Mesendoderm (in vitro differentiated cells): ENCODE measurements around the gene DUSP6.

Source experiments
- DNase-seq: peaks from one replicate; pipeline ENCODE4 v3.0.0; 2013
- H2AK5ac ChIP-seq: 2 replicates; pipeline ENCODE4 v1.6.1; 2013; ENCODE audit warnings: low read length, inconsistent platforms
- H2BK120ac ChIP-seq: 2 replicates; pipeline ENCODE4 v1.6.1; 2013; ENCODE audit warnings: low read depth, mild to moderate bottlenecking, low read length, moderate library complexity, mixed read lengths
- H2BK15ac ChIP-seq: replicated peaks from 2 replicates; pipeline ENCODE4 v1.6.1; 2013; ENCODE audit warnings: low read depth, mild to moderate bottlenecking, moderate library complexity
- H2BK5ac ChIP-seq: 2 replicates; pipeline ENCODE4 v1.6.1; 2013; ENCODE audit warnings: low read length, inconsistent platforms
- H3K18ac ChIP-seq: 2 replicates; pipeline ENCODE4 v1.6.1; 2013; ENCODE audit warnings: mild to moderate bottlenecking, low read length, mixed read lengths
- H3K23ac ChIP-seq: one replicate; pipeline ENCODE4 v1.6.1; 2013; ENCODE audit warnings: low read length
- H3K27ac ChIP-seq: 2 replicates; pipeline ENCODE4 v1.5.1; 2013; ENCODE audit warnings: low read depth, mild to moderate bottlenecking, inconsistent platforms, low read length, moderate library complexity
- H3K27me3 ChIP-seq: 2 replicates; pipeline ENCODE4 v1.6.1; 2013; ENCODE audit warnings: low read length, control low read depth, mild to moderate bottlenecking, inconsistent platforms; ENCODE audit not compliant: insufficient read depth, poor library complexity
- H3K36me3 ChIP-seq: 2 replicates; pipeline ENCODE4 v1.6.1; 2013; ENCODE audit warnings: low read length, inconsistent platforms; ENCODE audit not compliant: control insufficient read depth, insufficient read depth
- H3K4ac ChIP-seq: one replicate; pipeline ENCODE4 v1.6.1; 2013; ENCODE audit warnings: low read depth, mild to moderate bottlenecking, low read length, moderate library complexity
- H3K4me1 ChIP-seq: 2 replicates; pipeline ENCODE4 v1.6.1; 2013; ENCODE audit warnings: low read depth, low read length, inconsistent platforms; ENCODE audit not compliant: control insufficient read depth
- H3K4me2 ChIP-seq: 2 replicates; pipeline ENCODE4 v1.6.1; 2013; ENCODE audit warnings: low read length
- H3K4me3 ChIP-seq: 2 replicates; pipeline ENCODE4 v1.5.1; 2013; ENCODE audit warnings: mild to moderate bottlenecking, low read length
- H3K56ac ChIP-seq: one replicate; pipeline ENCODE4 v1.6.1; 2013; ENCODE audit warnings: low read length
- H3K79me1 ChIP-seq: 2 replicates; pipeline ENCODE4 v1.6.1; 2013; ENCODE audit warnings: low read length, inconsistent platforms
- H3K79me2 ChIP-seq: 2 replicates; pipeline ENCODE4 v1.6.1; 2013; ENCODE audit warnings: mild to moderate bottlenecking, low read length; ENCODE audit not compliant: control insufficient read depth, insufficient read depth
- H3K9ac ChIP-seq: 2 replicates; pipeline ENCODE4 v1.6.1; 2013; ENCODE audit warnings: low read length, inconsistent platforms
- H4K5ac ChIP-seq: one replicate; pipeline ENCODE4 v1.6.1; 2013; ENCODE audit warnings: low read length
- H4K8ac ChIP-seq: one replicate; pipeline ENCODE4 v1.6.1; 2013; ENCODE audit warnings: low read depth, mild to moderate bottlenecking, control low read depth, low read length, moderate library complexity
- WGBS: extraction: QIAGEN DNeasy Blood & Tissue Kit; methylation state at CpG from one replicate; pipeline ENCODE4 v1.1.7; 2013; ENCODE audit warnings: low lambda C conversion rate, missing lambda C conversion rate; ENCODE audit not compliant: insufficient coverage; ENCODE audit errors: extremely low coverage; 5-methylcytosine and 5-hydroxymethylcytosine counted together

The DUSP6 gene

DNA sequence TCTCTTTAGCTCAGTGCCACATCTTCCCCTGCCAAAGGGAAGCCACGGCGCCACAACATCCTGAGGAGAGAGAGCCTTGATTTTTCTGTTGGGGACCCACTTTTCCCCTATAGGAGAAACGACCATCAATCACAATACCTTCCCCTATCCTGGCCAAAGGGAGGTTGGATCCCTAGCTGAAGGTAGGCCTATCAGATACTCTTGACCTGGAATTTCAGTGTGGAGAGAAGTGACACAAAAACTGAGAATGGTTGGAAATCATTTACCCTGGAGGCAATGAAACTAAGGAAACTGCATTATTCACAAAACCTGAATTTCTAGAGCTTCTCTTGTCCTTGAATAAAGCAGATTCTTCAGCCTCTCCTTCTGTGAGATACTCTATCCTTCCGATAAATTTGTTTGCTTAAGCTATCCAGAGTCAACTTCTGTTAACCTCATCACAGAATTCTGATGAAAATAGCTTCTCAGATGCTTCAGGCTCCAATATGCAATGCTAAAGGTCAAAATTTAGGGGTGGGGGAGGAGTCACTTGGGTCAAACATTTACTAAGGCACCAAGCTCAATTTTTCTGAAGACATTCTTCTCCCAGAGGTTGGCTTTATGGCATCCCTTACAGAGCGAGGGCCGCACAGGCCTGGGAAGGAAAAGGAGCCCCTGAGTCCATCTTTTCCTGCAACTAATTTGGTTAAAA, 27.0 kb upstream of the DUSP6 start:
- Histone ChIP-seq H2BK15ac (no peak overlapping the region), H3K79me2 (no peaks in the 10 kb centered on the region), H3K4me2 (no peak overlapping the region), H3K36me3 (no peaks in the 10 kb centered on the region), H2BK120ac (no peak overlapping the region), H2BK5ac (no peak overlapping the region), H4K8ac (no peak overlapping the region), H3K27me3 (no peaks in the 10 kb centered on the region), H3K79me1 (no peaks in the 10 kb centered on the region), H3K4me1 (no peaks in the 10 kb centered on the region), H2AK5ac (no peak overlapping the region), H3K9ac (no peak overlapping the region), H3K18ac (peak overlapping the region; percentile 42), H4K5ac (no peak overlapping the region), H3K27ac (no peak overlapping the region), H3K4me3 (no peak overlapping the region), H3K23ac (no peak overlapping the region), H3K4ac (no peak overlapping the region), H3K56ac (no peak overlapping the region)
- no CpG with 5 or more reads among the region's 6 CpGs for WGBS
- peak; percentile 61 for DNase-seq

DNA sequence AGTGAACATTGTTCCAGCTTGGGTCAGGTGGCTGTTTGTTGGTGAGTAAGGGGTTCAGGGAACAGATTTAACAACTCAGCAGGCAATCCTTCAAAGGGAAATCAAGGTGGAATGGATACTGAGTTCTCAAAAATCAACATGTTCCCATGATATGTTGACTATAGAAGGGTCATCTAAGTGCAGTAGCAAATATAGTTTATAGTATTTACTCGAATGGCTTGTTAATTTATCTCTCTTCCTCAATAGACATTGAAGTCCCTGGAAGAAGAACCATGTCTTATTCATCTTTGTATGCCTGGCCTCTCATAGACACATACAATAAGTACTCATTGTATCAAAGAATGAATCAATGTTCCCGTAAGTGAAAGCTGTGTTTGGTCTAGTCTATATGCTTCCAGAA, 24.5 kb upstream of the DUSP6 start:
- no peak overlapping the region for H4K5ac ChIP-seq
- H2BK120ac ChIP-seq, result no peak overlapping the region
- H3K79me2 ChIP-seq, result no peaks in the 10 kb centered on the region
- H3K4me3 ChIP-seq, result no peak overlapping the region
- H3K56ac ChIP-seq, result no peak overlapping the region
- H3K27me3 ChIP-seq, result no peaks in the 10 kb centered on the region
- H2BK5ac ChIP-seq, result no peak overlapping the region
- H3K27ac ChIP-seq, result no peak overlapping the region
- H3K4me2 ChIP-seq, result no peak overlapping the region
- H3K9ac ChIP-seq, result no peak overlapping the region
- no peak for DNase-seq
- H3K4me1 ChIP-seq, result no peaks in the 10 kb centered on the region
- no peak overlapping the region for H4K8ac ChIP-seq
- H2BK15ac ChIP-seq, result no peak overlapping the region
- no CpG with 5 or more reads among the region's 2 CpGs for WGBS
- no peak overlapping the region for H2AK5ac ChIP-seq
- H3K79me1 ChIP-seq, result no peaks in the 10 kb centered on the region
- no peak overlapping the region for H3K18ac ChIP-seq
- H3K36me3 ChIP-seq, result no peaks in the 10 kb centered on the region
- no peak overlapping the region for H3K23ac ChIP-seq
- no peak overlapping the region for H3K4ac ChIP-seq

DNA sequence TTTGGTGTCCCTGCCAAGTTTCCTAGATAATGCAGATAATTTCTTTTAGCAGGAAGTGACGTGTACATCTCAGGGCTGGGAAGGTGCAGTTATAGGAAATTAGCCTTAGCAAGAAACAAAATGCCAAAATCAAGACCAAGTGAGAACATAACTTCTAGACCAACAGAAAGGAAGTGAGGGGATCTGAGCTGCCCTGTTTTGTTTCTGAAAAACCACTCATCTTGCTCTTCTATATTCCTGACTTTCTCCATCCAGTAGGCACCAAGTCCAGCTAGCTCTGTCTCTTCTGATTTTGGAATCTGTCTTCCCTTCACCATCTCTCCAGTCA, 23.9 kb upstream of the DUSP6 start:
- Histone ChIP-seq H3K4me2 (no peak overlapping the region), H2AK5ac (no peak overlapping the region), H3K9ac (no peak overlapping the region), H3K79me2 (no peaks in the 10 kb centered on the region), H3K56ac (no peak overlapping the region), H4K8ac (no peak overlapping the region), H3K4ac (no peak overlapping the region), H3K23ac (no peak overlapping the region), H3K27me3 (no peaks in the 10 kb centered on the region), H3K27ac (no peak overlapping the region), H3K36me3 (no peaks in the 10 kb centered on the region), H3K18ac (no peak overlapping the region), H3K79me1 (no peaks in the 10 kb centered on the region), H2BK120ac (no peak overlapping the region), H3K4me1 (no peaks in the 10 kb centered on the region), H2BK5ac (no peak overlapping the region), H3K4me3 (no peak overlapping the region), H2BK15ac (no peak overlapping the region), H4K5ac (no peak overlapping the region)
- WGBS, result no CpG with 5 or more reads among the region's 1 CpG
- DNase-seq, result no peak

- Histone ChIP-seq H3K4ac (no peak overlapping the region), H3K36me3 (no peaks in the 10 kb centered on the region), H3K4me2 (no peak overlapping the region), H3K23ac (no peak overlapping the region), H2BK120ac (no peak overlapping the region), H4K8ac (no peak overlapping the region), H3K4me3 (no peak overlapping the region), H3K27me3 (no peaks in the 10 kb centered on the region), H2BK15ac (no peak overlapping the region), H3K27ac (no peak overlapping the region), H3K18ac (no peak overlapping the region), H2AK5ac (no peak overlapping the region), H4K5ac (no peak overlapping the region), H3K9ac (no peak overlapping the region), H3K79me2 (no peaks in the 10 kb centered on the region), H2BK5ac (no peak overlapping the region), H3K4me1 (no peaks in the 10 kb centered on the region), H3K56ac (no peak overlapping the region), H3K79me1 (no peaks in the 10 kb centered on the region)
- WGBS, result no CpG with 5 or more reads among the region's 2 CpGs
- no peak for DNase-seq
Measured at GRCh38 chr12:89373763-89374572, 21.7 kb upstream of the DUSP6 start.

GRCh38 chr12:89372584-89373370, 20.5 kb upstream of the DUSP6 start:
- no CpG with 5 or more reads among the region's 6 CpGs for WGBS
- no peak overlapping the region for H4K5ac ChIP-seq
- no peak overlapping the region for H3K4me2 ChIP-seq
- H2BK15ac ChIP-seq, result peak overlapping the region; percentile 100
- no peak overlapping the region for H2BK120ac ChIP-seq
- H3K27me3 ChIP-seq, result no peaks in the 10 kb centered on the region
- no peak overlapping the region for H3K4me3 ChIP-seq
- DNase-seq, result no peak
- H3K23ac ChIP-seq, result no peak overlapping the region
- no peak overlapping the region for H3K4ac ChIP-seq
- H3K27ac ChIP-seq, result no peak overlapping the region
- H2AK5ac ChIP-seq, result no peak overlapping the region
- H3K79me1 ChIP-seq, result no peaks in the 10 kb centered on the region
- no peak overlapping the region for H3K56ac ChIP-seq
- no peaks in the 10 kb centered on the region for H3K79me2 ChIP-seq
- H3K9ac ChIP-seq, result no peak overlapping the region
- H2BK5ac ChIP-seq, result no peak overlapping the region
- H4K8ac ChIP-seq, result no peak overlapping the region
- no peaks in the 10 kb centered on the region for H3K4me1 ChIP-seq
- H3K36me3 ChIP-seq, result no peaks in the 10 kb centered on the region
- peak overlapping the region; percentile 61 for H3K18ac ChIP-seq
